Right atrium auricular region (tissue), 2 donors: ENCODE data around the gene RASA1. TPM values are rescaled to one million over a fixed set of nuclear protein-coding genes. Genes with fewer than 3 reads are reported as not detected.

Experiments used
- DNase-seq: peaks from one replicate; pipeline ENCODE4 v3.0.0-alpha.2; 2019; ENCODE audit warnings: low spot score
- H3K27ac ChIP-seq, 2 donors: fragments of 200-600 bp; sonication (generic); 1 replicate in 1 of 2; 2 replicates in 1 of 2; pipeline ENCODE4 v1.5.1; 2016 to 2019
- H3K27me3 ChIP-seq, 2 donors: fragments of 200-600 bp; sonication (generic); one replicate each; pipeline versions ENCODE4 v1.5.1 to v1.6.0; 2017 to 2019
- H3K36me3 ChIP-seq: fragments of 200-600 bp; sonication (generic); one replicate; pipeline ENCODE4 v1.5.1; 2016
- H3K4me1 ChIP-seq, 2 donors: fragments of 200-600 bp; sonication (generic); one replicate each; pipeline versions ENCODE4 v1.5.1 to v1.6.0; 2017 to 2019
- H3K4me3 ChIP-seq, 2 donors: fragments of 200-600 bp; sonication (generic); 1 replicate in 1 of 2; 2 replicates in 1 of 2; pipeline ENCODE4 v1.5.1; 2017 to 2019; ENCODE audit warnings: mild to moderate bottlenecking in 1 of 2, moderate library complexity in 1 of 2
- H3K9me3 ChIP-seq, 2 donors: fragments of 200-600 bp; sonication (generic); one replicate each; pipeline ENCODE4 v1.5.1; 2019
- total RNA-seq, 2 donors: library from RNA; depleted of rRNA; stranded (reverse); fragments of >200 nt; gene quantifications; one replicate each; pipeline ENCODE4 v1.1.0, GENCODE V29; 2016
- TF ChIP-seq, protein P1 (sequence below), 2 donors: fragments of 200-600 bp; sonication (generic); IDR thresholded peaks; one replicate each; pipeline ENCODE4 v1.5.1; 2019; ENCODE audit warnings: antibody characterized with exemption in 2 of 2

The RASA1 gene
- total RNA-seq, 2 donors from 2014 or later = 15.7 to 18.6 TPM

GRCh38 chr5:87385802-87386201 lies 118.1 kb downstream of the RASA1 start:
- Histone ChIP-seq H3K4me1 (peaks cover 0 to 3% of the 10 kb centered on the region in 2 donors), H3K9me3 (no peaks in the 10 kb centered on the region), H3K27ac (no peak overlapping the region), H3K36me3 (peaks cover 22% of the 10 kb centered on the region), H3K27me3 (no peaks in the 10 kb centered on the region), H3K4me3 (no peak overlapping the region)
- DNase-seq = no peak
- TF ChIP-seq, protein P1, sequence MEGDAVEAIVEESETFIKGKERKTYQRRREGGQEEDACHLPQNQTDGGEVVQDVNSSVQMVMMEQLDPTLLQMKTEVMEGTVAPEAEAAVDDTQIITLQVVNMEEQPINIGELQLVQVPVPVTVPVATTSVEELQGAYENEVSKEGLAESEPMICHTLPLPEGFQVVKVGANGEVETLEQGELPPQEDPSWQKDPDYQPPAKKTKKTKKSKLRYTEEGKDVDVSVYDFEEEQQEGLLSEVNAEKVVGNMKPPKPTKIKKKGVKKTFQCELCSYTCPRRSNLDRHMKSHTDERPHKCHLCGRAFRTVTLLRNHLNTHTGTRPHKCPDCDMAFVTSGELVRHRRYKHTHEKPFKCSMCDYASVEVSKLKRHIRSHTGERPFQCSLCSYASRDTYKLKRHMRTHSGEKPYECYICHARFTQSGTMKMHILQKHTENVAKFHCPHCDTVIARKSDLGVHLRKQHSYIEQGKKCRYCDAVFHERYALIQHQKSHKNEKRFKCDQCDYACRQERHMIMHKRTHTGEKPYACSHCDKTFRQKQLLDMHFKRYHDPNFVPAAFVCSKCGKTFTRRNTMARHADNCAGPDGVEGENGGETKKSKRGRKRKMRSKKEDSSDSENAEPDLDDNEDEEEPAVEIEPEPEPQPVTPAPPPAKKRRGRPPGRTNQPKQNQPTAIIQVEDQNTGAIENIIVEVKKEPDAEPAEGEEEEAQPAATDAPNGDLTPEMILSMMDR (IDR thresholded peaks at IDR 0.05) = no peak

DNA sequence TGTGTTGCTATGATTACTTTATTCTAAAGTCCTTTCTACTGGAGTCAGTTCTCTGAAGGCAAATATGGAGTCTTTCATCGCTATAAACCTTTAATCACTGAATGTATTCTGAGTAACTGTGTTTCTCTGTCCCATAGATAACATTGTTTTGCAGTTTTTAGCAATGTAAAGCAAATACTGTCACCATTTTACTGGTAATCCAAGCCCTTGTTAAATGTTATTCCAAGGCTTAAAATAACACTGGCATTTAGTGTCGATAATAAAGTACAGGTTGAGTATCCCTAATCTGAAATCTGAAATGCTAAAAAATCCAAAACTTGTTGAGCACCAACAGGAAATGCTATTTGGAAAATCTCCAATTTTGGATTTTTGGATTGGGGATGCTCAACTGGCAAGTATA lies 120.4 kb downstream of the RASA1 start:
- peaks cover 0 to 5% of the 10 kb centered on the region in 2 donors for H3K4me1 ChIP-seq
- no peak for DNase-seq
- TF ChIP-seq, protein P1 (IDR thresholded peaks at IDR 0.05) = no peak
- H3K9me3 ChIP-seq = no peaks in the 10 kb centered on the region
- no peaks in the 10 kb centered on the region for H3K27me3 ChIP-seq
- no peak overlapping the region for H3K27ac ChIP-seq
- peaks cover 45% of the 10 kb centered on the region for H3K36me3 ChIP-seq
- no peak overlapping the region for H3K4me3 ChIP-seq

DNA sequence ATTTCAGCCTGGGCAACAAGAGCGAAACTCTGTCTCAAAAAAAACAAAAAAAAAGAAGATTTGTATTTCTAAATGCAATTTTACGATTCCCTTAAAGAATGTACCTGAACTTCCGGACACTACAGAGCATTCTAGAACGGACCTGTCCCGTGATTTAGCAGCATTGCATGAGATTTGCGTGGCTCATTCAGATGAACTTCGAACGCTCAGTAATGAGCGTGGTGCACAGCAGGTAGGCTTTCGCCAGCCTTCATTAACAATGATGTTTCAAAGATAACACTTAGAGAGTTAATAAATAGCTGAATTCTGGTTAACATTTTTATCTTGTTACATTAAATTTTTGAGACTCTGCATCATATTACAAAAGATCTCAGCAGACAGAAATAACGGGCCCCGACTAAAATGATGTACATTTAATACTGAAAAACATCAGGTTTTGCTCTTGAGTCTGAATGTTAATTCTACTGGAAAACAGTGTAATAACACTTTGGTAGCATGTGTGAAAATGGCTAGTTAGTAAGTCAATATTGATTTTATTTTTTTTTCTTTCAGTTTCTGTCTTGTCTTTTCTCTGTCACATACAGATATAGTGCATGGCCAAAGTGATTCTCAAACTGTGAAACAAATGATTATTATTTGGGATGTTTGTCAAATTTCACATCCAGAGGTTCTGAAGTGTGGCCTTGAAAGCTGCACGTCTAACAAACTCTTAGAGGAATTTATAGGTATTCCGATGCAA lies 121.8 kb downstream of the RASA1 start:
- TF ChIP-seq, protein P1 (IDR thresholded peaks at IDR 0.05) = no peak
- no peak overlapping the region for H3K27ac ChIP-seq
- no peaks in the 10 kb centered on the region for H3K9me3 ChIP-seq
- H3K4me3 ChIP-seq = no peak overlapping the region
- DNase-seq = no peak
- H3K4me1 ChIP-seq = peaks cover 0 to 11% of the 10 kb centered on the region in 2 donors
- no peaks in the 10 kb centered on the region for H3K27me3 ChIP-seq
- H3K36me3 ChIP-seq = peaks cover 57% of the 10 kb centered on the region

- H3K4me3 ChIP-seq = no peak overlapping the region
- no peaks in the 10 kb centered on the region for H3K9me3 ChIP-seq
- TF ChIP-seq, protein P1 (IDR thresholded peaks at IDR 0.05) = no peak
- peaks cover 0 to 11% of the 10 kb centered on the region in 2 donors for H3K4me1 ChIP-seq
- H3K27ac ChIP-seq = no peak overlapping the region
- peaks cover 62% of the 10 kb centered on the region for H3K36me3 ChIP-seq
- no peaks in the 10 kb centered on the region for H3K27me3 ChIP-seq
- no peak for DNase-seq
Measured at GRCh38 chr5:87390075-87390474, 122.4 kb downstream of the RASA1 start.

DNA sequence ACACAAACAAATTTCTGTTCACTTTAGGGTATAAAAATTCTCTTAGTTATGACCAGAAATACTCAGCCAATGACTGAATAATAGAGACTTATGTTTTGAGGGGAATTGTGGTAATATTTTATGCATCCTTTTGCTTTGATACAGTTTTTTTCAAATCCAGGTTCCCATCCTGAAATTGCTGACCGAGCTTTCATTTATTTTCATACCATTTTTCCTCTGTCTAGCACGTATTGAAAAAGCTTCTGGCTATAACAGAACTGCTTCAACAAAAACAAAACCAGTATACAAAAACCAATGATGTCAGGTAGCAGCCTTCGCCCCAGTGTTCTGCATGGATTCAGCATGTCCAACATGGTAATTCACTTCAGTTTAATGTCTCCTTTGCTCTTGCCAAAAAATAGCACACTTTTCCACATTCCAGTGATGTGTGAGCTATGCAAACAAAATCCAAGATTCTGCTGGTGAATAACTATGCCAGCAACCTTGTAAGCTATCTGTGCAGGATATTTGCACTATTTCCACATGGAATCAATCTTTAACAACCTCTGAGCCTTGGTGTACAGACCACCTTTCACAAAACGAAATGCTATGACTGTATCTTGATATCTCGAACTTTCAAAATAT lies 123.0 kb downstream of the RASA1 start:
- H3K9me3 ChIP-seq = no peaks in the 10 kb centered on the region
- no peak overlapping the region for H3K4me3 ChIP-seq
- TF ChIP-seq, protein P1 (IDR thresholded peaks at IDR 0.05) = no peak
- H3K27me3 ChIP-seq = no peaks in the 10 kb centered on the region
- H3K36me3 ChIP-seq = peaks cover 68% of the 10 kb centered on the region
- H3K27ac ChIP-seq = no peak overlapping the region
- peaks cover 0 to 11% of the 10 kb centered on the region in 2 donors for H3K4me1 ChIP-seq
- no peak for DNase-seq
